GM19351 (cell line): Measurements from ENCODE around the gene CRB2.

Experiments used
- ATAC-seq: cut with Tn5 transposase; IDR thresholded peaks from one replicate; pipeline ENCODE4 v1.9.1; 2021; ENCODE audit warnings: mild to moderate bottlenecking, moderate library complexity; ENCODE audit not compliant: unreplicated experiment

The CRB2 gene

DNA sequence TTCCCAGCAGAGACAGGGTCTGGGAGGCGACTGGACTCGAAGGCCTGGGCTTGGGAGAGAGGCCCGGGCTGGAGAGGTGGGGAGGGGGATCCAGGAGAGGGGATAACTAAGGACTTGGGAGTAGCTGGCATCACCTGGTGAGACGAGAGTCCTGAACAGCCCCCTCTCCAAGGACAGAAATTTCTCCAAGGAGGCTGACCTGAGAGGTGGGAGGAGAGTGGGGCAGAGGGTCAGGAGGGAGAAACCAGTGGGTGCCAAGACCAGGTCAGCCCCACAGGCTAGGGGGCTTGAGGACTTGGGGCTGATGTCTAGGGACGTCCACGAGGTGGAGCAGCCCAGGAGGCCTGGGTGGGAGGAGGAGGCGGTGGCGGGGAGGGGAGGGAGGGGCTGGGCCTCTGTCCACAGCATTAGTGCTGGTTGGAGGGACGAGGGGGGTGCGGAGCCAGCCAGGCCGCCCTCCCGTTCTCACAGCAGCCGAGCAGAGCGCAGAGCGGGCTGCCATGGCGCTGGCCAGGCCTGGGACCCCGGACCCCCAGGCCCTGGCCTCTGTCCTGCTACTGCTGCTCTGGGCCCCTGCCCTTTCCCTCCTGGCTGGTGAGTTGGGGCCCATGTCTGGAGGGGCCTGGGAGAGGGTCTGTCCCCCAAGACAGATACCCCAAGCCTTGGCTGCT lies at the start of gene CRB2:
Gene CRB2, plus strand, starts transcription at position 437 of the 671 bp plus-strand sequence. Its CDS starts 64 bp downstream, at position 501.
- no peak for ATAC-seq

DNA sequence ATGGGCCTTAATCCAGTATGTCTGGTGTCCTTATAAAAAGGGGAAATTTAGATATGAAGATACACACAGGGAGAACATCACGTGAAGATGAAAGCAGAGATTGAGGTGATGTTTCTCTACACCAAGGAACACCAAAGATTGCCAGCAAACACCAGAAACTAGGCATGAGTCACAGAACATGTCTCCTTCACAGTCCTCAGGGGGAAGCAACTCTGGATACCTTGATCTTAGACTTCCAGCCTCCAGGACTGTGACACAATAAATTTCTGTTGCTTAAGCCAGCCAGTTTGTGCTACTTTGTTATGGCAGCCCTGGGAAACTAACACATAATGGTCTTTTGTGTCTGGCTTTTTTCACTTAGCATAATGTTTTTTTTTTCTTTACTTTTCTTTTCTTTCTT lies 46.4 kb upstream of the CRB2 start:
- no peak for ATAC-seq

DNA sequence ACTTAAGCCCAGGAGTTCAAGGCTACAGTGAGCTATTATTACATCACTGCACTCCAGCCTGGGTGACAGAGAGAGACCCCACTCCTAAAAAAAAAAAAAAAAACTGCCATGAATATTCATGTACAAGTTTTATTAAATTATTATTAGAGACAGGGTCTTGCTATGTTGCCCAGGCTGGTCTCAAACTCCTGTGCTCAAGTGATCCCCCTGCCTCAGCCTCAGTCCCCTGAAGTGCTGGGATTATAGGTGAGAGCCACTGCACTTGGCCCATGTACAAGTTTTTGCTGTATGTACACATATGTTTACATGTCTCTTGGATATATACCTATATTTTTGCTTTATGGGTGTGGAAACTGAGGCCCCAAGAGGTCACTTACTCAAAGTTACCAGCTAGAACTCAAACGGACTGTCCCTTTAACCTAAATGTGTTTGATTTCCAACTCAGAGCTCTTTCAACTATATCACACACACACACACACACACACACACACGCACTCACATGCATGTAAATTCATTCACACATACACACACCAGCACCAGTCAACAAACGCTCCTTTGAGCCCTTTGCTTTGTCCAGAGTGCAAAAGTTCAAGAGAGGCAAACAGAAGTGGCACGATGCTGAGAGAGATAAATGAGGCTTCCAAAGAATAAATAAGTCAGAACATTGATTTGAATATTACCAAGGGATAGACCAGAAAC lies 45.3 kb upstream of the CRB2 start:
- no peak for ATAC-seq

DNA sequence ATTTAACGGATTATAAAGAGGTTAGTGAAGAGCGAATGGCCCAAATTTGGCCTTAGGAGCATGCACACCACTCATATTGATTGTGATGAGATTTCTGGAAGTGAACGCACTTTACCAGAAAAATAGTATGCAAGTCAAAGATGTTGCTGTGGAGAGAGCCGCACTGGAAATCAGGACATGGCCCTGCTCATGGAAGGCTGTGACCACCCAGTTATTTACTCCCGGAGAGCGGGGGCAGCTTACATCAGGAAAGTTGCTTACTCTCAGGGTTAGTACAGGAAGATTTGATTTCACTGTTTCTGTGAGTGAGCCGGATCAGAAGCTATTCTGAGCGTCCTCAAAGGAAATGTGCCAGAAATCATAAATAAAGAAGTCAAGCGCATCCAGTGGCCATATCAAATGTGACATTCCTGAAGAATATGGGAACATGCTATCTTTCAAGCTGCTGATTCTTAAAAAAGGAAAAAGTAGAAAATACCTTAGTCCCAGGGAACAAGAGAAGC lies 44.7 kb upstream of the CRB2 start:
- ATAC-seq: no peak

DNA sequence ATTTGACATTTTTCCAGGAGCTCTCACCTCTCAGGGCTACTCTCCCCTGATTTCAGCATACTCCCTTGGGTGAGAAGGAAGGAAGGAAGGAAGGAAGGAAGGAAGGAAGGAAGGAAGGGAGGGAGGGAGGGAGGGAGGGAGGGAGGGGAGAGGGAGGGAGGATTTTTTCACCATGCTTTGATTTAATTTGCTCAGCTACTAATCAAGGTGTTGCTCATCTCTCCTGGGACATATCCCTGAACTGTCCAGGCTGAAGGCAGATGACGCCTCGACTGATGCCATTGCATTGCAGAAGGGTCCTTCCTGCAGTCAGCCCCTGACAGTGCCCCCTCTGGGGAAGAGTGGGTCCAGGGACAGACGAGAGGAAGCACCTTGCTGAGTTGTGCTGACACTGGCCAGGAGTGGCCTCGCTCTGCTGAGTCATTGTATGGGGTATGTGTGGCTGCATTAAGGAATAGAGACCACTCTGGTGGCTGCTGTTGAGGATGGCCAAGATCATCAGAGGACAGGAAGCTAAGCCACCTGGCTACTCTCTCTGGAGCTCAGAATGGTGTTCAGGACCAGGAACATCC lies 43.6 kb upstream of the CRB2 start:
- no peak for ATAC-seq

DNA sequence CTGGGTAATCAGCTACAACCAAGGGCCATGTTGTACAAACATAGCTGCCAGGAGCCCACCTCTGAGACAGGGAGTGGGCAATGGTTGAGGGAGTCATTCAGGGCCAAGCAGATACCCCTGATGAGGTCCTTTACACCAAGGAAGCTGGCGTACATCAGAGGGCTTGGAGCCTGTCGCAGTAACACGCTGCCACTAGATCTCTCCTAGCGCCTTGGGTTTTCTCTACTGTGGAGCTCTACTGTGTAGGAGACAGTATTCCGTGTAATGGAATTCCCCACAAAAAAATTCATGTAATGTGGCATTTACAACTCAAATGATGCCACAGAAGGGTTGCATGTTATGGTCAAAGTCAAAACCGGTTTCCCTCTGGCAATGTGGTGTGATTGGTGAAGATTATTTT lies 41.4 kb upstream of the CRB2 start:
- ATAC-seq: no peak

DNA sequence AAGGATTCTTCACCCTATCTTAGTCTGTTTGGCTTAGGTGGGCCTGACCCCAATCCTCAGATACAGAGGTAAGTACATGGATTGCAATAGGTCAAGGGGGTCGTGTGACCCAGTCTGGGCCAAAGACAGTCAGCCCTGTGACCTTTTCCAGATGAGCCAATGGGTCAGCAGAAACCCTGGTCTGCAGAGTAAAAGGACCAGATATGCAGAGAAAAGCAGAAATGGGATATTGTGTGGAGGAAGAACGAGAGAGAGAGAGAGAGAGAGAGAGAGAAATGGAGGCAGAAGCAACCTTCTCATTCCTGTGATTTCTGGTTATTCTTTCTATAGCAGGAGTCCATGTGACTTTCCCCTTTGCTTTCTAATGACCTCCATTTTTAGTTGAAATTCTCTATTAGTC lies 40.4 kb upstream of the CRB2 start:
- ATAC-seq: no peak

DNA sequence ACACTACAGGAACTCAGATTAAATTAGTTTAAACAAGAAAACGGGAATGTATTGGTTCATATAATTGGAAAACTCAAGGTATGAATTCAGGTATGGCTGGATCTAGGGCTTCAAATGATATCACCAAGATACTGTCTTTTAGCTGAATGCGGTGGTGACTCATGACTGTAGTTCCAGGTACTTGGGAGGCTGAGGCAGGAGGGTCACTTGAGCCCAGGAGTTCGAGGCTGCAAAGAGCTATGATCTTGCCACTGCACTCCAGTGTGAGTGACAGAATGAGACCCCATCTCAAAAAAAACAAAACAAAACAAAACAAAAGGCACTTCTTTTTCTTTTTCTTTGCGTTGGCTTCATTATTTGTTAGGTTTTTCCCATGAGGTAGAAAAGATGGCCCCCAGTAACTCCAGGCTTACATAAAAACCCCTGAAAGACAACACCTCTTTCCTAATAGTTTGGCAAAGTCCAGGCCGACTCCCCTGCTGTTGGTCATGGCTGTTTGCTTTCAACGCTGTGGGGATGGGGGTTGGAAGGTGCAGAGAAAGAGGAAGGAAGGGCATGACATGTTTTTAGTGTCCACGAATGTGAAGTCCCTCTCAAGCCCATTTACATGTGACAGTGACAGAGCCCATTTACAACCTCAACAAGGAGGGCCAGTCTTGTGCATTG lies 39.8 kb upstream of the CRB2 start:
- no peak for ATAC-seq

DNA sequence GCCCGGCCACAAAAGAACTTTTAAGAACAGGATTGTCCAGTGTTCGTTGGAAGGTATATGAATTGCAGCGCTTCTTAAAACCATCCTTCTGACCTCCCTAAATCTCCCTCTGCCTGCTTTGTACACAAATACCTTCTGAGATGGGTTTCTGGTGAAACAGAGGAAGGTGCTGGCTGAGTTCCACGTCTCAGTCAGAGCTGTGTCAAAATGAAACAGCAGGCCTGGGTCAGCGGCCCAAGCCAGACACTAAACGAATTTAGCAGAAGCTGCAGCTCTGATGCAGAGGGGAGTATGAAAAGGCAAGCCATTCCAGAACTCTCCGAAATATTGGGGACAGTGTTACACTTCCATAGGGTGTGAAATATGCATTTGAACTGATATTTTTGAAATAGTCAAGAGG lies 37.8 kb upstream of the CRB2 start:
- peak; percentile 78 for ATAC-seq

DNA sequence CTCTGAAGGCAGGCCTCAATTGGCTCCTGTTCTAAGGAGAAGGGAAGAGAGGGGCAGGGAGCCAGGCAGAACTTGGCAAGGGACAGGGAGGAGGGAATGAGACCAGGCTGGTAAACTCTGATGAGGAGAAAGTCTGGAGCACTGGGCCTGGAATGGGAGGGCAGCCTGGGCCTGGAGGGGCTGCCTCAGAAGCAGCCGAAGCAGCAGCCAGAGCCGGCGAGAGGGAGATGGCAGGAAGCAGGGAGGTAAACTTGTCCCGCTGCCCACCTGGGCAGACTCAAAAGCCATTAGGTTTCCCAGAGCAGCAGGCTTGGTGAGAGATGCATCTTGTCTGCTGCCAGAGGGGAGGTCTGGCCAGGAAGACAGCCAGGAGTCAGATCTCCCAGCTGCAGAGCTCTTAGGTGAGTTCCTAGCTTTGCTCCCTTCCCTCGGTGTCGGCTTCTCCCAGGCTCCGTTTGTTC lies 37.0 kb upstream of the CRB2 start:
- ATAC-seq: no peak

DNA sequence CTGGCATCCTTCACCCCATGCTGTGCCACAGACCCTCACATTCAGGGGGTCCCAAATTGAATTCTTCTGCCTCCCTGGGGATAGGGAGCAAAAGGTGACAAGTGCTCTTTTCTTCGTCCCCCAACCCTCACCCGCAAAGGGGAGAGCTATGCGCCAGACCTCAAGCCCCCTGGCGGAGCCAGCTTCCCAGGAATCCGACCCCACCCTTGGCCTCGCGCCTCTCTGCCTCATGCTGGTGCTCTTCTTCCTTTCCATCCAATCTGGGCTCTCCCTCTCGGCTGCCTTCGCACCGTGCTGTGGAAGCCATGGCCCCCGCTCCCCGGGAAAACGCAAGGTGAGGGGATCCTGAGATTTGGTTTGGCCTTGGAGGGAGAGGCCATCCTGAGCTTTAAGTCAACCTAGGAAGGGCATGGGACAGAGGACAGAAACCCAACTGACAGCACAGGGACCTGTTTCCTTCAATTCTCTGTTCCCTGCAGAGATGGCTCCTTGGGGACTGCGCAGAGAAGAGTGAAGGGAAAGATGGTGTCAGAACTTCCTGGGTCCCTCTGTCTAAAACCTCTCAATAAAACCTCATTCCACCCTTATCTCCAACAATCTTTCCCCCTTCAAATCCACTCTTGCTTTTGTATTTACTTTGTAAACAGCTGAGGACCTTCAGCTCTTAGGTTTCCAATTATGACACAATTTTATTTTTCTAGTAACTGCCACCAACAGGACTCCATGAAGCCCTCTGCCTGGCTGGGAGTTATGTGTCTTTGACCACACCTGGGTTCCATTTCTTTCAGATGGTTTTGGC lies 36.3 kb upstream of the CRB2 start:
- no peak for ATAC-seq

DNA sequence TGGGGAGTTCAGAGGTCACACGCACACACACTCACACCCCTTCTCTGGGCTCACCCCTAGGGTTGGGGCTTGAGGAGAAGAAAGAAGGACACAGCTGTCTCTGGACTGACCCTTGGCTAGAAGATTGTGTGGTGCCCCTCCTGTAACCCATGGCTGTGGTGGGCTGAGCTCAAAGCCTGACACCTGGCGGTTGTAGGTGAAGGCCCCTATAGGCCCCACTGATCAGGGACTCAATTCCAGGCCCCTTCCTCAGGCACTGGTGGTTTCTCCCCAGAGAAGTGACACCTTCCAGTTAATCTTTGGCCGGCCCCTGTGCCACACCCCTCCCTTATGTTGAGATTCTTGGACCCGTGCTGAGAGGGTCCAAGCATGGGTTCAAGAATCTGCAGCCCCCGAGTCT lies 35.2 kb upstream of the CRB2 start:
- no peak for ATAC-seq

DNA sequence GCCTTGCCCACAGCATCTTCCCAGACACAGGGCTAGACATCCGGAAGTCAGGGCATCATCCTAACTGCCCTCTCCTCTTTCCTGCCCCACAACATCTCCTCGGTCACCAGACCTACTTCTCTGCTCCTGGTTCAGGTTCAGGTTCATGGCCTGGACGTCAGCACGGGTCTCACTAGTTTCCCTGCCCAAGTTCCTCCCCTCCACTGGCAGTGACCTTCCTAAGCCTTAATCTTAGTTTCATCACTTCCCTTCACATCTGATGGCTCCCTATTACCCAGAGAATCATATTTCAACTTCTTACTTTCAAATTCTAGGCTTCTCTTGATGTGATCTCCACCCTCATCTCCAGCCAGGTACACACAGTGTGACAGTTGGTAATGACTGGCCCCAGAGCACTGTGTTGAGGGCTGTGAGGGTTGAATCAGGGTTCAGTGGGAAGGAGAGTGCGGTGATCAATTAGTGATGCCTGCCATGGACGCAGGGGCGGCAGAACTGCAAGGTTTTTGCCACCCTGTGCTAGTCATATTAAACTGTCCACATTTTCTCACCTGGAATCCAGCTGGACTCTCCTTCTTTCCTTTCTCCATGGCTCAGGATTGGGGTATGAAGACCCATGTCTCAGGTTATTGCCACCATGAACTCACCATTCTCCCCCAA lies 34.3 kb upstream of the CRB2 start:
- ATAC-seq: no peak

DNA sequence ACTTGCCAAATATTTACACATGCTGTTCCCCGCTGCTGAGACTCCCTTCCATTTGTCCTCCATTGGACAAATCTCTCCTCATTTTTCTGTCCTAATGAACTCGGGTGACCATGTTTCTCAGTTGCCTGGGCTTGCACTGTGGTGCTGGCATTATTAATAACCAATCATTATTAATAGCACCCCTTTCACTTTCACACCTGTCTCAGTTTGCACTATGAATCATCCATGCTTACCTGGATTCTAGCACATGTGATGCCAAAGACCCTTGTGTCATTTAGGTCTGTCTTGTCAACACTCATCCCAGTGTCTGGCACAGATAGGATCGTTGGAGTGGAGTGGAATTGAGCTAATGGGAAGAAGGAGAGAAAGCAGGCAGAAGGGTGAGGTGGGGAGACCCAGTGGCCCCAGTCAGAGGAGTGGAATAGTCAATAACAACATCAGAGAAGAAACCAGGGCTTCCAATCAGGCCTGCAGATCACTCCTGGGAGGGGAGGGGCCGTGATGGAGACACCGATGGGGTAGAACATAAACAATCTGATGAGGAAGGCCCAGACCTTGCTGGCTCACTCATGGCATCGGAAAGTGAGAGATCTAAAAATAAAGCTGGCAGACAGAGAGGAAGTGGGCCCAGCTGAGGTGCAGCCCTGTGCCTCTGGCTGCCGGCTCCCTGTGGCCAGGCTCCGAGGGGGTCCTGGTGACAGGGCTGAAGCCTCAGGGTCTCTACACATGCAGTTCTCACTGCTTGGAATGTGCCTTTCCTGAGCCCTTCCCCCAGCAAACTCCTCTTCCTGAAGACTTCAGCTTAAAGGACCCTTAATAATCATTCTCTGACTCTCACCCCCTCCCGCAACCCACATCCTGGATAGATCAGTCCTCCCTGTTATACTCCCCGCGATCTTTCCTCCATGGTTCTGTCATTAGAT lies 33.5 kb upstream of the CRB2 start:
- ATAC-seq: peak; percentile 47

DNA sequence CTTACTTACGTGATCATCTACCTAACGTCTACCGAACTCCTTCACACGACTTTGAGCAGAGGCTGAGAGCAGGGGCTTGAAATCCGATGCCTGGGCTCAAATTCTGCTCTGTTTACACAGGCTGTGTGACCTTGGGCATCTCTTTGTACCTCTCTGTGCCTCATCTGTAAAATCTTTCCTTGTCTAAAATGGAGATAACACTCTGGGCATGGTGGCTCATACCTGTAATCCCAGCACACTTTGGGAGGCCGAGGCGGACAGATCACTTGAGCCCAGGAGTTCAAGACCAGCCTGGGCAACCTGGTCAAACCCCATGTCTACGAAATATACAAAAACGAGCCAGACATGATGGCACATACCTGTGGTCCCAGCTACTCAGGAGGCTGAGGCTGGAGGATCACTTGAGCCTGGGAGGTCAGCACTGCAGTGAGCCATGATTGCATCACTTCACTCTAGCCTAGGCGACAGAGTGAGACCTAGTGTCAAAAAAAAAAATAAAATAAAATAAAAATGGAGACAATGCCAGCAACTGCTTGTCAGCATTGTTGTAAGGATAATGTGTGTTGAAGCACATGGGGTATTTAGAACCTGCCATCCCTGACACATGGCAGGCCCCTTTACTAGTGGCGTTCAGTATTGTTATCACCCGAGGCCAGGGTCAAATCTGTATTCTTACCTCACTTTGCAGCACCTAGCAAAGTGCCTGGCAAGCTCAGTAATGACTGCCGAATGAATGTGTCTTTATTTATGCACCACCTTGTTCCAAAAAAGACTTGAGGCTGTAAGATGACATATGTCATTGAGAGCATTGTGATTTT lies 32.6 kb upstream of the CRB2 start:
- no peak for ATAC-seq

DNA sequence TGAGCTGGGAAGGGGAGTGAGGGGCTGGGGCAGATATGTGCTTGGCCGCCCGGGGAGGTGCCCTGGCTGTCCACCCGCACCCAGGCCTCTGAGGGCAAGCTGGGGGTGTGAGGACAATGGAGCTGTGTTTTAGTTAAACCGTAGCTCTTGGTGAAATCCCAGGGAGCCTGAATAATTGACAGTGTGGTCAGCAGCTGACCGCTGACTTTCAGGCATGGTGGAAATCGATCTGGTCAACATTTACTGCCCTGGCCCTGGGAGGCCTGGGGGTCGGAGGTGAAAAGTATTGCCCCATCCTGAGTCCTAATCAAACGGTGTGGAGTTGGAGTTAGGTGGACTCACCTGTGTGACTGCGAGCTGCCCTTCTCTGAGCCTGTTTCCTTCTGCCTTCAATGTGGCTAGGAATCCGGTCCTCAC lies 31.2 kb upstream of the CRB2 start:
- no peak for ATAC-seq

DNA sequence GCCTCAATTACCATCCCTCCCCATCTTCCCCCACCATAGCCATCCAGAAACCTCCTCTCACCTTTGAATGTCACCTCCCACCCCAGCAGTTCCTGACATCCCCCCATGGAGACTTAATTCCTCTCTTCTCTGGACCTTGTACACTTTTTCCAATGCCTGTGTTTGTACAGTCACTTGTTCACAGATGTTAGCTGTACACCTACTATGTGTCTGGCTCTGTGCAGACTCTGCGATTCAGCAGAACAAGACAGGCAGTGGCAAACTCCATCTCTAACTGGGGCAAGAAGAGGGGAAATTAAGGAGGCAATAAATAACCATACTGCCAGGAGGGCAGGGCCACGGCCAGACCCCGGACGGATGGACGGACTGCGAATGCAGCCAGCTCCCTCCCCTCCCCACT lies 29.8 kb upstream of the CRB2 start:
- ATAC-seq: no peak

DNA sequence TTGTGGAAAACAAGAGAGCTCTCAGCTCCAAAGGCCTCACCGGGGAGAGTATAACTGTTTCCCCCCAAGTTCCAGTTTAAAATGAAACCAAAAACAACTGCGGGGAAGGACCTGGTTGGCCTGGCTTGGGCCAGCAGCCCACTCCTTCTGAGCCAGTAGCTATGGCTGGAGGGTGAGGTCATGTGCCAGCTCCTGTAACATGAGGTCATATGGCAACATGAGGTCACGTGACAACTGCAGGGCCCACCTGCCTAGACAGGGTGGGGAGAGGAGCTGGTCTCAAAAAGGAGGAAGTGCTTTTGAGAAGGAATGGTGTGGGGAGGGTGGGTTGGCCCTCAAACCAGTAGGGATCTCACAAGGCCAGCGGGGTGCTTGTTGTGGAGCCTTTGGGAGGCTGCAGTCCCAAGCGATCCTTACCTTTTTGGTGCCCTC lies 29.3 kb upstream of the CRB2 start:
- ATAC-seq: no peak
